ENCODE results near the gene ZNRF4.

ZNRF4 gene

DNA sequence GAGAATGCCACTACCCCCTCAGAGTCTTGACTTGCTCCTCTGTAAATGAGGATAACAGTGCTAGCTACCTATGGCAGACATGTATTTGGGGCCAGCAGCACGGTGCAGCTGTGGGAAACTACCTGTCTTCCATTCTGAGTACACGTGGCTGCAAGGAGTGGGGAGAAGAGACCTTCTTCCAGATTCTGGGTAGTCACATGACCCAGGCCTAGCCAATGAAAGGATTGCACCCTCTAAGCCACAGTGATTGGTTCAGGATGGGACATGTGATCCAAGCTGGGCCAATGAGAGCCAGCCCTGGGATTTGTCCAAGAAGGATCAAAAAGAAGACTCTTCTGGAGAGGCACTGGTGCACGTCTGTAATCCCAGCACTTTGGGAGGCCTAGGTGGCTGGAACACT is 5.5 kb downstream of the ZNRF4 start:
- Mint-ChIP-seq H3K4me1 (no peaks in the 10 kb centered on the region), H3K9me3 (peaks cover 24% of the 10 kb centered on the region), H3K36me3 (ENCODE audit: low read depth) (no peaks in the 10 kb centered on the region), H3K27ac (no peak overlapping the region), H3K4me3 (no peak overlapping the region), H3K27me3 (ENCODE audit: low read depth, poor library complexity) (peaks cover 34% of the 10 kb centered on the region)
- no peak for DNase-seq
- TF ChIP-seq, protein P1, sequence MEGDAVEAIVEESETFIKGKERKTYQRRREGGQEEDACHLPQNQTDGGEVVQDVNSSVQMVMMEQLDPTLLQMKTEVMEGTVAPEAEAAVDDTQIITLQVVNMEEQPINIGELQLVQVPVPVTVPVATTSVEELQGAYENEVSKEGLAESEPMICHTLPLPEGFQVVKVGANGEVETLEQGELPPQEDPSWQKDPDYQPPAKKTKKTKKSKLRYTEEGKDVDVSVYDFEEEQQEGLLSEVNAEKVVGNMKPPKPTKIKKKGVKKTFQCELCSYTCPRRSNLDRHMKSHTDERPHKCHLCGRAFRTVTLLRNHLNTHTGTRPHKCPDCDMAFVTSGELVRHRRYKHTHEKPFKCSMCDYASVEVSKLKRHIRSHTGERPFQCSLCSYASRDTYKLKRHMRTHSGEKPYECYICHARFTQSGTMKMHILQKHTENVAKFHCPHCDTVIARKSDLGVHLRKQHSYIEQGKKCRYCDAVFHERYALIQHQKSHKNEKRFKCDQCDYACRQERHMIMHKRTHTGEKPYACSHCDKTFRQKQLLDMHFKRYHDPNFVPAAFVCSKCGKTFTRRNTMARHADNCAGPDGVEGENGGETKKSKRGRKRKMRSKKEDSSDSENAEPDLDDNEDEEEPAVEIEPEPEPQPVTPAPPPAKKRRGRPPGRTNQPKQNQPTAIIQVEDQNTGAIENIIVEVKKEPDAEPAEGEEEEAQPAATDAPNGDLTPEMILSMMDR (IDR thresholded peaks at IDR 0.05), result no peak

DNA sequence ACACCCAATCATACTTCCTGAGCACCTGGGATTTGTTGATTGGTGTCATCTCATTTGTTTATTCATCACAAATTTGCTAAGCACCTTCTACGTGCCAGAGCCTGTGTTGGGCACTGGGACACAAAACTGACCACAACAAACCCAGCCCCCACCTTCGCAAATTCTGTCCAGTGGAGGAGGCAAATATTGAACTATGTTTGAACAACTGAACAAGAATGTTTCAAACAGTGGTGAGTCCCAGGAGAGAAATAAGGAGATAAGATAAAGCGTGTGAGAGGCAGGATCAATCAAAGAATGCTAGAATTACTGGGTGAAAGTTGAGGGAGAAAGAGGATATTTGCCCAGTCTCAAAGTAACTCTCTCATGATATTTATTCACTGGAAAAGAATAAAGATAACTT is 8.7 kb downstream of the ZNRF4 start:
- H3K9me3 Mint-ChIP-seq, result peaks cover 24% of the 10 kb centered on the region
- H3K27me3 Mint-ChIP-seq (ENCODE audit: low read depth, poor library complexity), result peaks cover 38% of the 10 kb centered on the region
- no peak overlapping the region for H3K27ac Mint-ChIP-seq
- TF ChIP-seq, protein P1 (IDR thresholded peaks at IDR 0.05), result no peak
- H3K4me3 Mint-ChIP-seq, result no peak overlapping the region
- H3K36me3 Mint-ChIP-seq (ENCODE audit: low read depth), result no peaks in the 10 kb centered on the region
- no peak for DNase-seq
- no peaks in the 10 kb centered on the region for H3K4me1 Mint-ChIP-seq

DNA sequence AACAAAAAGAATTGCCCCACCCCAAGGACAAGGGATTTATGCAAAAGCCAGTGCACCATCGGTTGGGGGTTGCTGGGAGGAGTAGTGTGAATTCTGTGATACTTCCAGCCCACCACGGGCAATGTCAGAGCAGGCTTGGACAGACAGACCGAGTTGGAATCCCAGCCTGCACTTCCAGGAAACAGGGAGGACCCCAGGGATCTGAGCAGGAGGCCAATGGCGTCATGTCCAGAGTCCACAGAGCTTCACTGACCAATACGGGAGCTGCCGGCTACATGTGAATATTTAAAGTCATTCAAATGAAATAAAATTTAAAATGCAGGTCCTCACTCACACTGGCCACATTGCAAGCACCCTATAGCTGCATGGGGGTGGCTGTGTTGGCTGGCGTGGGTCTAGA is 10.9 kb downstream of the ZNRF4 start:
- no peak for DNase-seq
- H3K27ac Mint-ChIP-seq, result no peak overlapping the region
- TF ChIP-seq, protein P1 (IDR thresholded peaks at IDR 0.05), result no peak
- H3K9me3 Mint-ChIP-seq, result peaks cover 23% of the 10 kb centered on the region
- no peaks in the 10 kb centered on the region for H3K4me1 Mint-ChIP-seq
- H3K36me3 Mint-ChIP-seq (ENCODE audit: low read depth), result no peaks in the 10 kb centered on the region
- H3K27me3 Mint-ChIP-seq (ENCODE audit: low read depth, poor library complexity), result peaks cover 43% of the 10 kb centered on the region
- H3K4me3 Mint-ChIP-seq, result no peak overlapping the region

DNA sequence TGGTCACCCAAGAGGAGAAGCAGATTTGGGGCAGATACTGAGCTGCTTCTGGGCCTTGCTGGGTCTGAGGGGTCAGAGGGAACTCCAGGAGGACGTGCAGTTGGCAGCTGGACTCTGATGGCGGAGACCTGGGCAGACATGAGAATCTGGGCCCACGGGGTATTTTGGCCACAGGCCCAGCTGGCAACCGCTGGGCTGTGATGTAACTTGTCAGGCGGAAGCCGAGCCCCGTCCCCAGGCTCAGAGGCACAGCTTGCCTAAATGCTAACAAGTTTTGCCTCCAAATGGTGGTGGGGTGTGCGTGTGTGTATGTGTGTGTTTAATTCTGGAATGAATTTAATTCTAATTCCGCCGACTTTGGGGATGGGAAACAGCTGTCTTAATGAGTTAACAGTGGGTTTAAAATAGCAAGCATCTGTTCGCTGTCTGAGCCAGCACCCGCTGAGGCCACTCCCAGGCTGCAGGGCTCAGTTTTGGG is 11.6 kb downstream of the ZNRF4 start:
- Mint-ChIP-seq H3K36me3 (ENCODE audit: low read depth) (no peaks in the 10 kb centered on the region), H3K9me3 (peaks cover 19% of the 10 kb centered on the region), H3K27me3 (ENCODE audit: low read depth, poor library complexity) (peaks cover 37% of the 10 kb centered on the region), H3K4me1 (no peaks in the 10 kb centered on the region), H3K4me3 (no peak overlapping the region), H3K27ac (no peak overlapping the region)
- TF ChIP-seq, protein P1 (IDR thresholded peaks at IDR 0.05), result no peak
- no peak for DNase-seq

DNA sequence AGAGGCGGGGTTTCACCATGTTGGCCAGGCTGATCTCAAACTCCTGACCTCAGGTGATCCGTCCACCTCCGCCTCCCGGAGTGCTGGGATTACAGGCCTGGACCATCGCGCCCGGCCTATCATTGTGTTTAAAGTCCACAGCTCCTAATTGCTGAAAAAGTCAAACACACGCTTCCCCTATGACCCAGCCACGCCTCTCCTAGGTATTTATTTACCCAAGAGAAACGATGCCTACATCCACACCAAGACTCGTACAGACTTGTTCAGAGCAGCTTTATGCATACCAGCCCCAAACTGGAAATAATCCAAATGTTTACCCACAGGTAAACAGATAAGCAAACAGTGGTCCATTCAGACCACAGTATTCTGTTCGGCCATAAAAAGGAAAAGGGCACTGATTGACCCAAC is 15.1 kb downstream of the ZNRF4 start:
- Mint-ChIP-seq H3K27me3 (ENCODE audit: low read depth, poor library complexity) (peaks cover 32% of the 10 kb centered on the region), H3K9me3 (no peaks in the 10 kb centered on the region), H3K36me3 (ENCODE audit: low read depth) (no peaks in the 10 kb centered on the region)

DNA sequence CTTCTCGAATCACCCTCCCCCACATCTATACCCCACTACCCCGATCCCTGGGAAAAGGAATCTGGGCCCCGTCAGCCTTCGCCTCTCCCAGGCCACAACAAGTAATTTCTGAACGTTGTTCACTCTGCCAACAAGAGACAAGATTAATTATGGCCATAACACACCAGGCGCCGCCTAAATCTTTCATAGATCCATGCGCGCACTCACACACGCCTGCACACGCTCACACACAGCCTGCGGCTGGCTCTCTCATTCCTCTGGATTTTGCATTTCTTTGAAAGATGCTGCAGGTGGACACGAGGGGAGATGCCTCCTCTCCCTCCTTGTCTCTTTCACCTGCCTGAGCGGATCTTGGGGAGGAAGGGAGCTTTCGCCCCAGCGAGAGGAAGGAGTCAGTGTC is 17.1 kb downstream of the ZNRF4 start:
- H3K27ac Mint-ChIP-seq, result no peak overlapping the region
- no peaks in the 10 kb centered on the region for H3K9me3 Mint-ChIP-seq
- TF ChIP-seq, protein P1 (IDR thresholded peaks at IDR 0.05), result no peak

More for the DNA sequence above, 15.1 kb downstream of the ZNRF4 start:
- H3K27ac Mint-ChIP-seq, result no peak overlapping the region
- DNase-seq, result no peak
- TF ChIP-seq, protein P1 (IDR thresholded peaks at IDR 0.05), result no peak
- no peak overlapping the region for H3K4me3 Mint-ChIP-seq
- no peaks in the 10 kb centered on the region for H3K4me1 Mint-ChIP-seq

More for the DNA sequence above, 17.1 kb downstream of the ZNRF4 start:
- Mint-ChIP-seq H3K36me3 (ENCODE audit: low read depth) (no peaks in the 10 kb centered on the region), H3K4me3 (no peak overlapping the region), H3K4me1 (no peaks in the 10 kb centered on the region), H3K27me3 (ENCODE audit: low read depth, poor library complexity) (peaks cover 42% of the 10 kb centered on the region)
- no peak for DNase-seq
